Aorta (tissue), 5 donors: ENCODE data around the gene SASH1. TPM values are rescaled to one million over a fixed set of nuclear protein-coding genes. Genes with fewer than 3 reads are reported as not detected.
A peak's percentile ranks its signal among the peaks of the same experiment; 100 is the strongest.

Source experiments
- ATAC-seq: fragments of 200-7000 bp; cut with Tn5 transposase; one replicate; pipeline ENCODE4 v1.9.1; 2022; ENCODE audit warnings: moderate library complexity; ENCODE audit not compliant: low FRiP score
- DNase-seq, 2 donors: peaks; one replicate each; pipeline ENCODE4 v3.0.0-alpha.2; 2020
- H3K27ac ChIP-seq, 2 donors: one replicate each; pipeline ENCODE4 v1.5.1; 2013; ENCODE audit warnings: low read length in 2 of 2, mild to moderate bottlenecking in 2 of 2, moderate library complexity in 2 of 2, control low read depth in 1 of 2, inconsistent platforms in 1 of 2, low read depth in 1 of 2
- H3K27me3 ChIP-seq, 2 donors: one replicate each; pipeline ENCODE4 v1.6.1; 2013; ENCODE audit warnings: control low read depth in 1 of 2, low read length in 1 of 2, mild to moderate bottlenecking in 1 of 2, moderate library complexity in 1 of 2; ENCODE audit not compliant: insufficient read depth in 2 of 2, control insufficient read depth in 1 of 2
- H3K36me3 ChIP-seq, 2 donors: one replicate each; pipeline ENCODE4 v1.6.1; 2013; ENCODE audit warnings: control low read depth in 1 of 2, low read length in 1 of 2, mild to moderate bottlenecking in 1 of 2; ENCODE audit not compliant: insufficient read depth in 2 of 2, control insufficient read depth in 1 of 2
- H3K4me1 ChIP-seq, 2 donors: one replicate each; pipeline ENCODE4 v1.6.1; 2013; ENCODE audit warnings: low read length in 2 of 2, control low read depth in 1 of 2, mild to moderate bottlenecking in 1 of 2, moderate library complexity in 1 of 2; ENCODE audit not compliant: insufficient read depth in 2 of 2, control insufficient read depth in 1 of 2
- H3K4me3 ChIP-seq, 2 donors: one replicate each; pipeline ENCODE4 v1.5.1; 2013; ENCODE audit warnings: low read length in 2 of 2, control low read depth in 1 of 2, mild to moderate bottlenecking in 1 of 2
- H3K9me3 ChIP-seq: one replicate; pipeline ENCODE4 v1.6.1; 2013; ENCODE audit warnings: mild to moderate bottlenecking, low read length; ENCODE audit not compliant: control insufficient read depth
- WGBS, 2 donors: extraction: QIAGEN DNeasy Blood & Tissue Kit; methylation state at CpG; one replicate each; pipeline ENCODE4 v1.1.7; 2013; 5-methylcytosine and 5-hydroxymethylcytosine counted together
- intact Hi-C, 2 donors: fragments of 100-400 bp; cut with DNase I; formaldehyde crosslinking; loops; one replicate each; pipeline versions ENCODE4 v1.14.2 to v1.15.0; 2022
- polyA plus RNA-seq, 2 donors: library from polyadenylated mRNA; stranded (reverse); fragments of 200-250 nt; gene quantifications; one replicate each; pipeline ENCODE4 v1.2.3, GENCODE V29; 2013
- total RNA-seq, 2 donors: library from RNA; stranded (reverse); fragmentation: NEBNext Ultra II Directional; extraction: Animal tissue kit (Norgen Biotek cat#: 25700); gene quantifications; one replicate each; pipeline ENCODE4 v1.2.1, GENCODE V29; 2021
- donor health status: healthy with polysubstance abuse.
- donor health status: Bipolar disorder and iron deficiency.
- donor health status: DM: no; HTN: no; CAD: no.
- donor health status: DM: no; HTN: no; CAD: no.
- donor health status: DM: yes; HTN: yes; CAD: no.

SASH1 gene
- total and polyA plus RNA-seq, 4 donors = 10.3 to 120 (median 67.8) TPM

DNA sequence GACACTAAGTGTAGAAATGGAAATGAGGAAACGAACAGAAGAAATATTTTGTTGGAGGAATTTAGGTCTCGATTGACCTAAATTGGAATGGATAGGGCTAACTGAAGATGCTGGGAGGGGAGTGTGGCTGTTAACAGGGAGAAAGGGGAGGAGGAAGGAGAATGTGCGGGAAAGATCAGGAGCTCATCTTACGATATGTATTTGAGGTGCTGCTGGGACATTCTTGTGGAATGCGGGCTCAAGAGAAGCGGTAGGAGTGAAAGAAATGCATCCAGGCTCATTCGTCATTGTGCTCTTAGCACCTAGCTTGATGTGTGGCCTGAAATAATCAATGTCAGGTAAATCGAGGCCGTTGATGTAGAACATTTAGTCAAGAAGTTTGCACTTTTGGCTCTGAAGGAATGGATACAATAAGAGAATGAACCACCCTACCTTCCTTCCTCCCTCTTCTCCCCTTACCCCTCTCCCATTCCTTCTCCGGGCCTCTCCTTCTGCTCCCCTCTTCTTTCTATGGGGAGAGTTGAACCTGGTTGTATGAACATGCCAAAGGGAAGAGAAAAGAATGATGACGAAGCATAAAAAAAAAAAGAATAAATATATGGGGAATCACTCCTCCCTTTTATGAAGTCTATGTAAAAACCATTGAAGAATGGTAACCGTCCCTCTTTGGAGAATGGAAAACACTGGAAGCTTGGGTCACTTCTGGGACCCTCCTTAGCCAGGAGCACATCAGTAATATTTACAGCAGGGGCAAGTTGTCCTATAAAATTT is 70.9 kb downstream of the SASH1 start:
- no peaks in the 10 kb centered on the region for H3K36me3 ChIP-seq
- no peak for DNase-seq
- no peaks in the 10 kb centered on the region for H3K27me3 ChIP-seq
- intact Hi-C loops = no loop called here
- peaks cover 6% of the 10 kb centered on the region in 2 donors for H3K4me1 ChIP-seq
- no peaks in the 10 kb centered on the region for H3K9me3 ChIP-seq
- H3K4me3 ChIP-seq = no peak overlapping the region
- WGBS, 2 donors = 88 to 90% methylated on average over 12 of the region's 12 CpGs
- no peak overlapping the region for H3K27ac ChIP-seq
- ATAC-seq = no peak

DNA sequence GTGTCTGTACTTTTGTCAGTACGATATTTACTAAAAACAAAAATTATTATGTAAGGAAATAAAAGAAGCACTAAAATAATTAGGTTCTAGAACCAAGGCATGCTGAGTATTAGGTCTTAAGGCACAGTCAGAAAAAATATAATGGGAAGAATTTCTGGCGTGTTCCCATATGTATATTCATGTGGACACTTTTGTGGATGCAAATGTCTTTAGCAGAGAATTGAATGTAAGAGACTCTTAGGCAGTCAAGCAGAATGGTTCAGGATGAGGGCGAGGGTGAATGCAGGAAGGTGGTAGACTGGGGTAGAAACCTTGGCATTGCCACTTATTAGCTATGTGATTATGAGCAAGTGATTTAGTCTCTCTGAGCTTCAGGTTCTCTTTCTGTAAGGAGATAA is 71.5 kb downstream of the SASH1 start:
- H3K4me3 ChIP-seq = no peak overlapping the region
- no peaks in the 10 kb centered on the region for H3K36me3 ChIP-seq
- H3K27ac ChIP-seq = no peak overlapping the region
- DNase-seq (no peak), ATAC-seq (no peak)
- H3K4me1 ChIP-seq = peaks cover 6% of the 10 kb centered on the region in 2 donors
- H3K27me3 ChIP-seq = no peaks in the 10 kb centered on the region
- intact Hi-C loops = no loop called here
- WGBS, 2 donors = 95 to 96% methylated on average over 3 of the region's 3 CpGs
- H3K9me3 ChIP-seq = no peaks in the 10 kb centered on the region

DNA sequence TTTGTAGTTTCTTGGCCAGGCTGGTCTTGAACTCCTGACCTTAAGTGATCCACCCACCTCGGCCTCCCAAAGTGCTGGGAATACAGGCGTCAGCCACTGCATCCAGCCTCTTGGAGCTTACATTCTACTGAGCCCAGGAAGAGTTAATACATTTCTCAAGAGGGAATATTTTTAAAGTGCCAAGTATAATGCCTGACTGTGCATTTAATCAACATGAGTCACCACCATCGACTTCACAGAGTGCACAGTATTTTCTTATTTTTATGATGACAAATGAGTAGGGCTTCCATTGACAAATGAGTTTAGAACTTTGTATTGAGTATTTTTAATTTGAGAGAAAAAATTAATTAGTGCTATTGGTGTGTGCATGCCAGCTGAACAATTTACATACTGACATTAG is 72.2 kb downstream of the SASH1 start:
- no peaks in the 10 kb centered on the region for H3K9me3 ChIP-seq
- no peak overlapping the region for H3K4me3 ChIP-seq
- peak; percentile 66 for ATAC-seq
- 7 to 10% methylated on average over 3 of the region's 3 CpGs for whole genome bisulfite sequencing, 2 donors
- H3K36me3 ChIP-seq = no peaks in the 10 kb centered on the region
- DNase-seq = no peak
- no peak overlapping the region for H3K27ac ChIP-seq
- no peaks in the 10 kb centered on the region for H3K27me3 ChIP-seq
- intact Hi-C loops = no loop called here
- peaks cover 6% of the 10 kb centered on the region in 2 donors for H3K4me1 ChIP-seq

DNA sequence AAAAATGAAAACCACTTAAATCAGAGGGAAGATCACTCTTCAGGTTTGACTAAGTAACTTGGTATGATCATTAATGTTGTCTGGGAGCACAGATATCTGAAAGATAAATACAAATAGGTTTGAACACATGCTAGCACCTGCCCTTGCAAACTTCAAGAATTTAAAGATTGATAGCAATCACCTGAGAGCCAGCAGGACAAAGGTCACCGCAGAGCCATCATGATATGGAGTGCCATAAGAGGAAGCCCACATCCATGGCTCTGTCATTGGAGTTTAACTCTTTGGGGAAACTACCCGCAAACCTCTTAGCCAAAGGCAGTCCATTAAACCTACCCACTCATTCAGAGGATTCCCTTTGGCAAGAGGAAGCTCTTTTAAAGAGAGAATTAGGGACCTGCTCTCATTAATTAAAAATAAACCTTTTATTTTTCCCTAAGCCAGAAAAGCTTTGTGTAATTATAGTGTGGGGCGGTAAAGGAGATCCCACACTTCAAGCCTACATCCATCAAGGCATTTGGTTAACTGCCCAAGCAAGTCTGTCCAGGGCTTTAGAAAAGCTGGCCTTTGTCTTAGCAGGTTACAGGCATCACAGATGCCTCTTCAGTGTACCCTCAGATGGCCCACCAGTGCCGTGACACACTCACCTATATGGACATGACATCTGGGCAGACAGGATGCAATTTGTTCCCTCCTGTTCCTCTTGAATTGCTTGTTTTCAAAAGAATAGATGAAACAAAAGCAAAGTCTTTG is 73.0 kb downstream of the SASH1 start:
- no peaks in the 10 kb centered on the region for H3K9me3 ChIP-seq
- H3K4me3 ChIP-seq = no peak overlapping the region
- no peak for ATAC-seq
- H3K27me3 ChIP-seq = no peaks in the 10 kb centered on the region
- H3K36me3 ChIP-seq = no peaks in the 10 kb centered on the region
- 73 to 80% methylated on average over 4 of the region's 4 CpGs for WGBS, 2 donors
- H3K27ac ChIP-seq = no peak overlapping the region
- peaks cover 6% of the 10 kb centered on the region in 2 donors for H3K4me1 ChIP-seq
- DNase-seq = no peak
- intact Hi-C loops = no loop called here

DNA sequence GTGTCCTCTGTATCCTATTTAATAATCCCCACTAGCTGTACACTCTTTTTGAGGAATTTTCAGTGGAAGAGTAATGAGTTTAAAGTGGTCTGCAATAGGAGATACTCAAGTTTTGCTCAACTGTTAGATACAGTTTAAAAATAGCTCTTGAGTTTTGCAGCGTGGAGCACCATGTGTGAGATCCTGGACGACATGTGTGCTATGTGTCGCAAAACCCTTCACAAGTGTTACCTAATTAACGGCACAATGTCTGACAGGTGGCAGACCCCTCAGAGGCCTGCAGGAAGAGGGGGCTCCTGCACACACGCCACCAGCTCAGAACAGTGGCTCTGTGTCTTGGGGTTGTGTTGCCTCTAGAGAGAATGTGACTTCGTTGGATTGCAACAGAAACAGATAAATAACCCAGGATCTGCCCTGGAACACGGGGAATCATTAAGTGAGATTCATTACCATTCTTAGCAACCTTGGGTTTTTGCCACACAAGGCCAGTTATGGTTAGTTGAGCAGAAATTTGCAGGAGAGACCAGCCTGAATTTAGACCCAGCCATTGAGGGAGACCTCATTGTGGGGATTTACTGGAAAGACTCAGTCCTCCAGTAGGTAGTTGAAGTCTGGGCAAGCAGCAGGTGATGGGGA is 73.8 kb downstream of the SASH1 start:
- WGBS, 2 donors = 38 to 44% methylated on average over 7 of the region's 7 CpGs
- ATAC-seq = no peak
- no peak overlapping the region for H3K27ac ChIP-seq

DNA sequence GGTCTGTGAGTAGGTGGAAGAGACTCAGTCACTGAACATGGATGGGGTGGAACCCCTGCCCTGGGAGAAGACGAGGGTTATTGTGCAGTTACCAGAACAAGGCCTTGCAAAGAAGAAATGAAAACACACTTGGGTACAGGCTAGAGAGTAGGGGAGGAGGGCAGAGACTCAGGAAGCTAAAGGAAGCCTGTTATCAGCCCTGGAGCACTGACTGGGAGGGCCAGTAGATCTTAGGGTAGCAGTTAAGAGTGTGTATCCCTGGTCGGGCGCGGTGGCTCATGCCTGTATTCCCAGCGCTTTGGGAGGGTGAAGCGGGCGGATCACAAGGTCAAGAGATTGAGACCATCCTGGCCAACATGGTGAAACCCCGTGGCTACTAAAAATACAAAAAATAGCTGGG is 74.4 kb downstream of the SASH1 start:
- H3K4me3 ChIP-seq = no peak overlapping the region
- WGBS, 2 donors = 98 to 99% methylated on average over 8 of the region's 8 CpGs
- H3K27ac ChIP-seq = no peak overlapping the region
- no peaks in the 10 kb centered on the region for H3K9me3 ChIP-seq
- H3K27me3 ChIP-seq = no peaks in the 10 kb centered on the region
- DNase-seq = no peak
- H3K4me1 ChIP-seq = peaks cover 6% of the 10 kb centered on the region in 2 donors
- no peaks in the 10 kb centered on the region for H3K36me3 ChIP-seq
- intact Hi-C loops = no loop called here
- no peak for ATAC-seq

More for the DNA sequence above, 73.8 kb downstream of the SASH1 start:
- no peak overlapping the region for H3K4me3 ChIP-seq
- intact Hi-C loops = no loop called here
- peaks cover 6% of the 10 kb centered on the region in 2 donors for H3K4me1 ChIP-seq
- no peaks in the 10 kb centered on the region for H3K9me3 ChIP-seq
- no peak for DNase-seq
- H3K27me3 ChIP-seq = no peaks in the 10 kb centered on the region
- no peaks in the 10 kb centered on the region for H3K36me3 ChIP-seq

DNA sequence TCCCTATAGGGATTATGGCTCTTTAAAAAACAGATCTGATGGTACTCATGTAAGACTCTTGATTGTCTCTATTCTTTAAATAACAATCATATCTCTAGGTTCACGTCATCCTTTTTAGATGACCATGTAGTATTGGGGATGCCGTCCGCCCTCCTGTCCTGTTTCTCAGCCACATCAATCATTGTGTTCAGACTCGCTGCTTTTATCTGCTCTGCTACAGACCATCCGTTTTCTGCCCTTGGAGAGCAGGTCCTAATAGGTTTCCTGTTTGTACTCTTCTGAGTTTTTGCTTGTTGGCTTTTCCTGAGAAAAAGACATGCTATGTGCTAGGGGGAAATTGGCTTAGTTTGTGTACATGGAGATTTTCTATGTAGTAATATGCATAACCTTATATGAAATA is 76.8 kb downstream of the SASH1 start:
- Histone ChIP-seq H3K27me3 (no peaks in the 10 kb centered on the region), H3K4me1 (peaks cover 4 to 6% of the 10 kb centered on the region in 2 donors)
- intact Hi-C loops = no loop called here

DNA sequence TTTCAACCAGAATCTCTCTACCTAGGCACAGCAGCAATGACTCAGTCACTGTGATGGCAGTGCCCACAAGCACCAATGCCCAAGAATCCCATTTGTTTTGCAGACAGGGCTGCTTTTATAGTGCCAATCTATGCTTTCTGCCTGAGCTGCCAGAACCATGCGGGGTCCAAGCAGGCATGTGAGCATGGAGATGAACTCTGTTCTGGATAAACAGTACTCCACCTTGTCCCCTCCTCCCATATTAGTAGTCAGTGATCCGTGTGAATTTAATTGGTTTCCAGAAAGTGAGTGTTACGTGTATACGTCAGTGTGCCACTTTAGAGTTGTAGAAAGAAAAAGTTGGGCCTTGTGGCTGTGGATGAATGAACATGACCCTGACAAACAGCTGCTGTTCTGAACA is 79.4 kb downstream of the SASH1 start:
- no peaks in the 10 kb centered on the region for H3K9me3 ChIP-seq
- H3K36me3 ChIP-seq = no peaks in the 10 kb centered on the region

More for the DNA sequence above, 76.8 kb downstream of the SASH1 start:
- ATAC-seq (no peak), DNase-seq (no peak)
- 80 to 86% methylated on average over 5 of the region's 5 CpGs for WGBS, 2 donors
- Histone ChIP-seq H3K36me3 (no peaks in the 10 kb centered on the region), H3K4me3 (no peak overlapping the region), H3K9me3 (no peaks in the 10 kb centered on the region), H3K27ac (no peak overlapping the region)

More for the DNA sequence above, 79.4 kb downstream of the SASH1 start:
- Histone ChIP-seq H3K4me3 (no peak overlapping the region), H3K4me1 (peaks cover 0 to 2% of the 10 kb centered on the region in 2 donors), H3K27me3 (no peaks in the 10 kb centered on the region), H3K27ac (no peak overlapping the region)
- WGBS, 2 donors = 89 to 91% methylated on average over 4 of the region's 4 CpGs
- intact Hi-C loops = no loop called here
- ATAC-seq (no peak), DNase-seq (no peak)
